PFSK-1 (cell line): ENCODE measurements around the gene RPS4Y2.

Source experiments
- POLR2AphosphoS5 ChIP-seq: IDR thresholded peaks from 2 replicates; pipeline ENCODE4 v1.6.1; 2012; ENCODE audit warnings: low read depth, mild to moderate bottlenecking, control low read depth, low read length, moderate library complexity
- REST ChIP-seq, 2 experiments: IDR thresholded peaks; 2 replicates each; pipeline versions ENCODE4 v1.6.1 to v1.8.0; 2011 to 2012; ENCODE audit warnings: low read depth in 2 of 2, low read length in 2 of 2, control low read depth in 1 of 2, inconsistent platforms in 1 of 2, mild to moderate bottlenecking in 1 of 2, moderate library complexity in 1 of 2; ENCODE audit not compliant: insufficient read depth in 1 of 2
- TAF1 ChIP-seq: IDR thresholded peaks from 2 replicates; pipeline ENCODE4 v1.6.1; 2012; ENCODE audit warnings: low read length, control low read depth, borderline replicate concordance; ENCODE audit not compliant: insufficient read depth

GRCh38 chrY:20726184-20726907 is 29.6 kb upstream of the RPS4Y2 start:
- TF ChIP-seq REST (IDR thresholded peaks at IDR 0.05; ENCODE audit: insufficient read depth in 1 of 2, low read depth in 2 of 2, low read length in 2 of 2) (no peak), POLR2AphosphoS5 (no peak), TAF1 (no peak)
